CD4-positive, alpha-beta T cell (primary cell): ENCODE measurements around the gene AXIN1. TPM values are rescaled to one million over a fixed set of nuclear protein-coding genes. Genes with fewer than 3 reads are reported as not detected.
A peak's percentile ranks its signal among the peaks of the same experiment; 100 is the strongest.

Source experiments
- ATAC-seq: fragments of 200-7000 bp; cut with Tn5 transposase; one replicate; pipeline ENCODE4 v1.10.0; 2022; ENCODE audit warnings: mild to moderate bottlenecking; ENCODE audit not compliant: poor library complexity
- CTCF ChIA-PET: fragments of 350-600 bp; sonication (Branson Sonifier 250); formaldehyde crosslinking; loops from one replicate; lab custom pipeline; 2021; ENCODE audit warnings: antibody characterized with exemption, inconsistent platforms; lab: Charles Lee
- POLR2A ChIA-PET: fragments of 350-600 bp; sonication (Branson Sonifier 250); formaldehyde crosslinking; loops from one replicate; lab custom pipeline; 2021; ENCODE audit warnings: antibody characterized with exemption, inconsistent platforms; lab: Charles Lee
- DNase-seq, 14 experiments: peaks; one replicate each; pipeline ENCODE4 v3.0.0-alpha.2; 2013 to 2020; ENCODE audit warnings: mixed read lengths in 2 of 14
- H3K27ac ChIP-seq, 2 donors: one replicate each; pipeline versions ENCODE4 v1.5.1 to v1.7.0; 2013; ENCODE audit warnings: low read length in 2 of 2, low read depth in 1 of 2, mild to moderate bottlenecking in 1 of 2
- H3K27me3 ChIP-seq, 2 experiments: 1 replicate in 1 of 2; 2 replicates in 1 of 2; pipeline versions ENCODE4 v1.6.1 to v1.7.0; 2013; ENCODE audit warnings: low read length in 2 of 2, control low read depth in 1 of 2, mild to moderate bottlenecking in 1 of 2, moderate library complexity in 1 of 2; ENCODE audit not compliant: insufficient read depth in 2 of 2, control insufficient read depth in 1 of 2
- H3K36me3 ChIP-seq: one replicate; pipeline ENCODE4 v1.6.1; 2013; ENCODE audit warnings: low read length, control low read depth; ENCODE audit not compliant: insufficient read depth
- H3K4me1 ChIP-seq: one replicate; pipeline ENCODE4 v1.6.1; 2013; ENCODE audit warnings: low read length, control low read depth; ENCODE audit not compliant: insufficient read depth
- H3K4me3 ChIP-seq: one replicate; pipeline ENCODE4 v1.5.1; 2013; ENCODE audit warnings: mild to moderate bottlenecking, low read length, moderate library complexity
- H3K9me3 ChIP-seq, 2 experiments: 1 replicate in 1 of 2; 2 replicates in 1 of 2; pipeline versions ENCODE4 v1.6.1 to v1.7.0; 2013; ENCODE audit warnings: low read length in 2 of 2, mild to moderate bottlenecking in 2 of 2, control low read depth in 1 of 2, moderate library complexity in 1 of 2; ENCODE audit not compliant: control insufficient read depth in 1 of 2, insufficient read depth in 1 of 2
- H3K27ac Mint-ChIP-seq: one replicate; pipeline ENCODE4 v1.8.0; 2020; ENCODE audit warnings: mixed read lengths
- H3K27me3 Mint-ChIP-seq: one replicate; pipeline ENCODE4 v1.8.0; 2021; ENCODE audit warnings: mixed read lengths
- H3K36me3 Mint-ChIP-seq: one replicate; pipeline ENCODE4 v1.8.0; 2021; ENCODE audit warnings: low read depth, mixed read lengths
- H3K4me1 Mint-ChIP-seq: one replicate; pipeline ENCODE4 v1.8.0; 2021; ENCODE audit warnings: low read depth, mixed read lengths
- H3K4me3 Mint-ChIP-seq: one replicate; pipeline ENCODE4 v1.8.0; 2020; ENCODE audit warnings: mild to moderate bottlenecking, mixed read lengths
- H3K9me3 Mint-ChIP-seq: one replicate; pipeline ENCODE4 v1.8.0; 2020; ENCODE audit warnings: mixed read lengths
- CTCF ChIP-seq: fragments of 200-600 bp; IDR thresholded peaks from one replicate; pipeline ENCODE4 v1.8.0; 2022; ENCODE audit warnings: antibody characterized with exemption, mild to moderate bottlenecking
- intact Hi-C, 2 experiments: fragments of 100-400 bp; cut with DNase I in 1 of 2; cut with micrococcal nuclease in 1 of 2; formaldehyde crosslinking; loops; one replicate each; pipeline versions ENCODE4 v1.15.1 to v1.9.0; 2023 to 2025; cut with DNase I, micrococcal nuclease
- total RNA-seq, 174 experiments: library from RNA in 2 of 174; stranded (reverse) in 2 of 174; gene quantifications; one replicate each; pipeline ENCODE4 v1.2.3 and lab custom pipeline; 2021 to 2026

AXIN1 gene
- total RNA-seq, 2 experiments from 2014 or later: 24.7 to 26.3 TPM

GRCh38 chr16:369275-369865 is 16.8 kb upstream of the AXIN1 start:
- no peaks in the 10 kb centered on the region for H3K9me3 Mint-ChIP-seq
- CTCF ChIA-PET: interaction anchor here (2.0 kb wide), 1 partner anchor 32 kb away, joined by 8 read pairs; the partner anchor contains the start of gene DECR2
- no peak for ATAC-seq
- POLR2A ChIA-PET: interaction anchor here (1.4 kb wide), 2 partner anchors 11 to 14 kb away, joined by 5 to 7 read pairs; no protein-coding TSS in a partner anchor
- DNase-seq: peak in 1 of 14 experiments; percentile 37
- peaks cover 37% of the 10 kb centered on the region for H3K36me3 Mint-ChIP-seq
- intact Hi-C loops: no loop called here
- H3K4me1 ChIP-seq: peaks cover 22% of the 10 kb centered on the region
- H3K4me3 Mint-ChIP-seq: peak overlapping the region; percentile 78
- peaks cover 52% of the 10 kb centered on the region for H3K36me3 ChIP-seq
- H3K4me1 Mint-ChIP-seq: peaks cover 17% of the 10 kb centered on the region
- no peak overlapping the region for H3K27ac ChIP-seq
- H3K27me3 ChIP-seq: no peaks in the 10 kb centered on the region
- peaks cover 0 to 8% of the 10 kb centered on the region in 2 experiments for H3K9me3 ChIP-seq
- H3K27ac Mint-ChIP-seq: peak overlapping the region; percentile 39
- peak overlapping the region; percentile 30 for H3K4me3 ChIP-seq
- H3K27me3 Mint-ChIP-seq: no peaks in the 10 kb centered on the region
- TF ChIP-seq CTCF: no peak

- TF ChIP-seq CTCF: no peak
- no peak overlapping the region for H3K4me3 ChIP-seq
- DNase-seq (peak in 1 of 14 experiments; percentile 30), ATAC-seq (no peak)
- H3K9me3 ChIP-seq: peaks cover 0 to 8% of the 10 kb centered on the region in 2 experiments
- ChIA-PET POLR2A (interaction anchor here (1.4 kb wide), 2 partner anchors 12 to 14 kb away, joined by 5 to 7 read pairs; no protein-coding TSS in a partner anchor), CTCF (no interaction called here)
- H3K27ac ChIP-seq: no peak overlapping the region
- H3K27ac Mint-ChIP-seq: no peak overlapping the region
- H3K4me1 Mint-ChIP-seq: peaks cover 17% of the 10 kb centered on the region
- peaks cover 22% of the 10 kb centered on the region for H3K4me1 ChIP-seq
- H3K36me3 Mint-ChIP-seq: peaks cover 35% of the 10 kb centered on the region
- no peaks in the 10 kb centered on the region for H3K27me3 ChIP-seq
- peak overlapping the region; percentile 78 for H3K4me3 Mint-ChIP-seq
- no peaks in the 10 kb centered on the region for H3K9me3 Mint-ChIP-seq
- no peaks in the 10 kb centered on the region for H3K27me3 Mint-ChIP-seq
- intact Hi-C loops: no loop called here
- H3K36me3 ChIP-seq: peaks cover 44% of the 10 kb centered on the region
Measured at GRCh38 chr16:368388-369158, 16.1 kb upstream of the AXIN1 start.

- intact Hi-C loops: no loop called here
- Mint-ChIP-seq H3K27ac (no peak overlapping the region), H3K36me3 (peaks cover 26% of the 10 kb centered on the region), H3K4me1 (peaks cover 17% of the 10 kb centered on the region), H3K4me3 (peak overlapping the region; percentile 42), H3K9me3 (no peaks in the 10 kb centered on the region), H3K27me3 (no peaks in the 10 kb centered on the region)
- DNase-seq: no peak
- peaks cover 23% of the 10 kb centered on the region for H3K4me1 ChIP-seq
- POLR2A ChIA-PET: interaction anchor here (1.2 kb wide), 1 partner anchor 261 kb away, joined by 3 read pairs; no protein-coding TSS in a partner anchor
- no peak overlapping the region for H3K27ac ChIP-seq
- ATAC-seq: no peak
- H3K36me3 ChIP-seq: peaks cover 38% of the 10 kb centered on the region
- H3K4me3 ChIP-seq: no peak overlapping the region
- no peaks in the 10 kb centered on the region for H3K27me3 ChIP-seq
- peaks cover 0 to 8% of the 10 kb centered on the region in 2 experiments for H3K9me3 ChIP-seq
- CTCF ChIA-PET: no interaction called here
- no peak for TF ChIP-seq CTCF
Measured at GRCh38 chr16:367333-367903, 14.9 kb upstream of the AXIN1 start.
